GM18520 (cell line): ENCODE measurements around the gene ATP6V0C.
"Not testable (repeated sequence)": the region's sequence is repeated elsewhere in the genome, so short reads cannot be mapped to it uniquely, and the experiment has no call there.

ENCODE experiments used
- ATAC-seq: cut with Tn5 transposase; IDR thresholded peaks from one replicate; pipeline ENCODE4 v1.9.1; 2021; ENCODE audit not compliant: unreplicated experiment

ATP6V0C gene

DNA sequence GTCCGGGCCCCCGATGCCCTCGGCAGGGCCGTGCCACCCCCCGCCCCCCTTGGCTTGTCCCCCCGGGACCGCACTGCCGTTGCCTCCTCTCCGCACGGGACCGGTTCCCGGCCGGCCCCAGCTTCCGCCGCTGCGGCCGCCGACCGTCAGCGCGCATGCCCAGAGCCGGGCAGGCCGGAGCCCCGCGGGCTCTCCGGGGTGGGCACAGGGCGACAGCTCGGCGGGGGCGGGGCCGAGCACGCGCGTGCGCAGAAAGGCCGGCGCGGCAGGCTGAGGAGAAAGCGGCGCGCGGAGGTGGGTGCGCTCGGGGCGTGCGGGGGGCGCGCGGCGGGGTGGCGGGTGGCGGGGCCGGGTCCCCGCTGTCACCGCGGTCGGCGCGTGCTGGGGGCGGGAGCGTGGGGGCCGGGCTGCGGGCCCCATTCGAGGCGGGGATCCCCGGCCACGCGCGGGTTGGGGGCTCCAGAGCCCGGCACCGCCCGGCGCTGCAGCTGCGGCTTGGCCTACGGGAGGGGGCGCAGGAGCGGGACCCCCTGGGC lies 38.8 kb upstream of the ATP6V0C start, which contains the start of gene TBC1D24:
TSS of gene TBC1D24 (plus strand) at position 251 of the 536 bp plus-strand sequence. CDS start 21,022 bp downstream, outside the sequence.
- peak; percentile 51 for ATAC-seq

DNA sequence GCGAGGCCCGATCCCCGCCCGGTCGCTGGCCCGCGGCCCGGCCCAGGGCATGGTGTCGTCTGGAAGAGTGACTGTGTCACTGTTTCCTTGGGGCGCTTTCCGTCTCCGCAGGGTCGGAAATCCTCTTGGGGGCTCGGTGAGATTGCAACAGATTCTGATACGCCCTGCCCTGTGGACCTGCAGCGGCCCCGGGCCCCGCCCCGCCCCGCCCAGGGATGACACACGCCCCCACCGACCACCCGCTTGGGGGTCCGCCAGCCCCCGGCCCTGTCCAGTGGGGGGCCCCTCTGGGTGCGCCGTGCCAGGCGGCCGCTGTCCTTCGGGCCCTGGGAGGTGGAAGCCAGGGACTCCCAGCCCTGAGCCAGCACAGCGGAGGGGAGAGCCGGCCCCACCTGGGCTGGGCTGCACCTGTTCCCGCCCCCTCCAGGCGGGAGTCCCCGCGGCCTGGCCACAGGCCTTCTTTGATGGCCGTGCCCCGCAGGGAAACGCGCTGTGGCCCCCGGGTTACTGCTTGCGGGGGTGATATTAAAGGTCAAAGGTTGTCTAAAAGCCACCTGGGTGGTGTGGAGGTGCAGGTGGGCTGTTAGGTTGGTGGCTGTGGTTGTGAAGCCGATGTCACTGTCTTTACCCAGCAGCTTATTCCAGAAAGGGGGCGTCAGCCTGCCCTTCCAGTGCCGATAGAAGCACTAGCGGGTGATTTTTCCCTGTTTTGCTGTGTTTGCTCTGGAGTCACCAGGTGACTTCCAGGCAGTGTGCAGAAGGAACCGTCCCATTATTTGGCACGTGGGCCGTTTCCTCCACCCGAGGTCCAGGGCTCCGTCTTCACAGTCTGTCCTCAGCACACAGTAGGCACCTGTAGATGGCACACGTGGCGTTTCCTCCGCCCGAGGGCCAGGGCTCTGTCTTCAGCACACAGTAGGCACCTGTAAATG lies 38.1 kb upstream of the ATP6V0C start:
- ATAC-seq = no peak

- ATAC-seq = no peak
Observed at GRCh38 chr16:2476345-2476720, 37.4 kb upstream of the ATP6V0C start.

DNA sequence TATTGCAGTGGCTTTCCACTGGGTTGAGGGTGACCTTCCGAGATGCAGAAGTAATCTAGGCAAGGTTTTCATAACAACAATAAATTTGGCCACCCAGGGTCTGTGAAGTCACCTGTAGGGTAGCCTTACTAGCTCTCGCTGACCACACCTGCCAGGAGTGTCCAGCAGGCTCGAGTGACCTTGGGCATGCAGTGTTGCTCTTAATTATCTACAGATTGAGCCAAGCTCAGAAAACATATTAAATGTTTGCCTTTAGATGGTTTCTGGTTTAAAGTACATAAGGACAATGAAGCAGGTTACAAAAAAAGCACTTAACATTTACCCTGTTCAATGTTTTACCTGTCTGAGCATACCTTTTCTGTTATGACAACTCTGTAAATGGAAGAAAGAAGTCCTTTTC lies 37.0 kb upstream of the ATP6V0C start:
- ATAC-seq = no peak

DNA sequence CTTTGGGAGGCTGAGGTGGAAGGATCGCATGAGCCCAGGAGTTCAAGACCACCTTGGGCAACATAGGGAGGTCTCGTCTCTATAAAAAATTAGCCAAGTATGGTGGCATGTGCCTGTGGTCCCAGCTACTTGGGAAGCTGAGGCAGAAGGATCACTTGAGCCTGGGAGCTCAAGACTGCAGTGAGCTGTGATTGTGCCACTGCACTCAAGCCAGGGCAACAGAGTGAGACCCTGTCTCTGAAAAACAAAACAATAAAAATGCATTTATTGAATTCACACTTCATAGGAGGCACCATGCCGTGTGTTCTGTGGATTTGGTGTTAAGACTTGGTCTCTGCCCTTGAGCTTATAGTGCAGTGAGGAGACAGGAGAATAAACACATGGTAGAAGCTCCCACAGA lies 36.4 kb upstream of the ATP6V0C start:
- ATAC-seq = no peak

- ATAC-seq = no peak
Observed at GRCh38 chr16:2478279-2478678, 35.5 kb upstream of the ATP6V0C start.

GRCh38 chr16:2479996-2480395 lies 33.8 kb upstream of the ATP6V0C start:
- not testable (repeated sequence) for ATAC-seq

DNA sequence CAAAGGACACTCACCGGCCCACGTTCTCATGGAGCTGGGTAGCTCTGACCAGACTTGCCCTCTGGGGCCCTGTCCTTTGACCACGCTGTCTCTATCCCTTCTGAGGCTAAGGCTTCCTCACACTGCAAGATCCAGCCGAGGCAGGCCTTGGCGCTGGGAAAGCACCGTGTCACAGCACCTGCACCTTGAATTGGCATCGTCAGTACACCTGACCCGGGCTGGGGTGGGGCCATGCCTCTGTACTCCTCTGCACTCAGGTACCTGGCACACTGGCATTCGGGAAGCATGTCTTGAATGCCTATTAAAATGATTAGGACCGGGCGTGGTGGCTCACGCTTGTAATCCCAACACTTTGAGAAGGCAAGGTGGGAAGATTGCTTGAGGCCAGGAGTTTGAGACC lies 32.8 kb upstream of the ATP6V0C start:
- no peak for ATAC-seq

DNA sequence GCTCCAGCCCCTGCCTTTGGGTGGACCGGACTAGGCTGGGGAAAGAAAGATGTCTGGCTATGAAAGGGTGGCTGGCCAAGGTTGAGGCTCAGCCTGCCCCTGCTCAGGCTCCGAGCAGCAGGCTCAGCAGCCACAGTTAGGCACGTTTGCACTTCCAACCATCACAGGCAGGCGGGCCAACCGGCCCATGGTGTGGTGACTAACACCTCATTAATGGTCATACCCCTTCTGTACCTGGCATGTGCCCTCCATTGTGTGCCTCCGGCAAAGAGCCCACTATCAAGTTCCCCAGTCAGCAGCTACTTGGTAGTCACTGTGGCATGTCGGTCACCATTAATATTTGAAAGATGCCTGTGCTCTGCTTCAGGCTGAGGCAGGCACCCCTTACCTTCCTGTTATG lies 32.1 kb upstream of the ATP6V0C start:
- no peak for ATAC-seq

- no peak for ATAC-seq
Observed at GRCh38 chr16:2482249-2482648, 31.5 kb upstream of the ATP6V0C start.

- ATAC-seq = no peak
Observed at GRCh38 chr16:2482708-2483534, 30.8 kb upstream of the ATP6V0C start.

- ATAC-seq = no peak
Observed at GRCh38 chr16:2483939-2484897, 29.5 kb upstream of the ATP6V0C start.

DNA sequence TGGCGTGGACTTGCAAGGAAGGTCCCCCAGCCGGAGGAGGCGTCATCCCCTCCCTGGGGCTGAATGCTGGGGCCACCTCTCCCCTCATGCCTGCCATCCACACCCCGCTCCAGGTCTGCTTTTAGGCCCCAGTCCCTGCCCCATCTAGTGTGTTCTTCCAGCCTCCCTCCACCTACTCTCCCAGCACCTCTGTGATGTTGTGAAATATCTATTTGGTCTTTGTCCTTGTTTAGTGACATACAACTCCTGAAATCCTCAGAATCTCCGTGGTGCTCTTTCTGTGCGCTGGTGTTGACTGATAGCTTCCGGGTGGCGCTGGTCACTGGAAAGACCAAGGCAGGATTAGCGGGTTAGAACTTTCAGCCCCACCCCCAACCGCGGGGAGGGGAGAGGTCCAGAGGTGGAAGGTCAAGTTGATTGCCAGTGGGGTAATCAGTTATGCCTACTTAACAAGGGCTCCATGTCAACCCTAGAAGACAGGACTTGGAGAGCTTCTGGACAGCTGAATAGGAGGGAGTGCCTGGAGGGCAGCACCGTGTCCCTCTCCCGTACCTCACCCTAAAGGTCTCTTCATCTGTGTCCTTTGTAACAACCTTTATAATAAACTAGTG lies 28.7 kb upstream of the ATP6V0C start:
- ATAC-seq = no peak

DNA sequence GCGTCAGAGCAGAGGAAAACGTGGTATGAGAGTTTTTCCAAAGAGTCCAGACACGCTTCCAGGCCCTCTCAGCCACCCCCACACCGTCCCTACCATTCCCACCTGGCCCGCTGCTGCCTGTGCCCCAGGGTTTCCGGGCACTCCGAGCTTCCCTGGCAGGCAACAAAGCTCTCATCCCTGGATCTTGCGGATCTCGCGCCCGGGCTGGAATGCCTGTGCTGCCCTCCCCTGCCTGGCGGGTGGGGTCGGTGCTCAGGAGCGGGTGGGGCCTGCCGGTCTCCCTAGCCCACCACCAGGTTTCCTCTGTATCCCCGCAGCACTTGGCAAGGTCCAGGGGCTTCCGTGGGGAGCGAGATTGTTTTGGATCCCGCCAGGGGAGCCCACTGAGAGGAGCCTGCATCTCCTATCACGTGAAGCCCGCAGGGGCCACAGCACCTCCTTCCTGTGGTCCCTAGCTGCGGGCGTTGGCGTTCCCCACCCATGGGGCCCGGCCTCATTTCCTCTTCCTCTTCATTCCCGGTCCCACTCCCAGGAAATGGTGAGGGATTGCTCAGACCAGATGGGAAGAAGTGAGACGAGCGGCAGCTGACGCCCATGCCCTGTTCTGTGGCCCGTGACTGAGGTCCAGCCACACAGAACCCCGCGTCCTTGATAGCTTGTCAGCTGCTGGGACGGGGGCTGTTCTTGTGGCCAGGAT lies 27.8 kb upstream of the ATP6V0C start:
- no peak for ATAC-seq

DNA sequence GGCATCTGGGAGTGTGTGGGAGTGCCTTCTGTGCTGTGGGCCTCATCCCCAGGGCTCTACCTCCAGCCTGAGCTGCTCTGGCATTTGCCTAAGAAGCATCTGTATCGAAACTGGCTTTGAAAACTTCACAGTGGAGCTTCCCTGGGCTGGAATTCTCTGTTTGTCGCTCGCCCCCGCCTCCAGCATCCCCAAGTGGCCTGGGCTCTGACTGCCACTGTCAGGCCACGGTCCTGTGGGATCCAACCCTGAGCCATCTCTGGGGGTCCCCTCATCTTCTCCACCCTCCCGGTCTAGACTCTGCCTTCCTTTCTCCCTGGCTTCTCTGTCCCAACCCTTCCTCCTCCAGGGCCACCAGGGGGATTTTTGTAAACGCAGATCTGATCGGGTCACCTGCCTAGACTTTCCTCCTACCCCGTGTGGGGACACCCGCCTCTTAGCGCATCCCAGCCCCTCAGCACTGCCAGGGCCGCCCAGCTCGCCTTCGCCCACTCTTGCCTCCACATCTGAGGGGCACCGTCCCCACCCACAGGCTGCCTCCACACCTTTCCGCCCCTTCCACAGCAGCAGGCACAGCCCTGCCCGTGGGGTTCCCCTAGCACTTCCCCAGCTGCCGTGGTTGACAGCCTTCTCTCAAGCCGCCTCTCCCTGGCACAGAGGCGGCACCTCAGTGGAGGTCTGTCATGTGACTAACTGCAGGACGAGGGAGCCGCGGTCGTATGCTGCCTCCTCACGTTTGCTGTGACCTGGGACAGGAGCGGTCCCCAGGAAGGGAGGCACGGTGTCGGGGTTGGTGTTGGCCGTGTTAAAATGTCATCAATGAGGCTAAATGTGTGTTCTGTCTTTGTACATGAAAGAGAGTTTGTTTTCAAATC lies 26.9 kb upstream of the ATP6V0C start:
- ATAC-seq = peak; percentile 67

GRCh38 chr16:2487517-2487842 lies 26.3 kb upstream of the ATP6V0C start:
- no peak for ATAC-seq

DNA sequence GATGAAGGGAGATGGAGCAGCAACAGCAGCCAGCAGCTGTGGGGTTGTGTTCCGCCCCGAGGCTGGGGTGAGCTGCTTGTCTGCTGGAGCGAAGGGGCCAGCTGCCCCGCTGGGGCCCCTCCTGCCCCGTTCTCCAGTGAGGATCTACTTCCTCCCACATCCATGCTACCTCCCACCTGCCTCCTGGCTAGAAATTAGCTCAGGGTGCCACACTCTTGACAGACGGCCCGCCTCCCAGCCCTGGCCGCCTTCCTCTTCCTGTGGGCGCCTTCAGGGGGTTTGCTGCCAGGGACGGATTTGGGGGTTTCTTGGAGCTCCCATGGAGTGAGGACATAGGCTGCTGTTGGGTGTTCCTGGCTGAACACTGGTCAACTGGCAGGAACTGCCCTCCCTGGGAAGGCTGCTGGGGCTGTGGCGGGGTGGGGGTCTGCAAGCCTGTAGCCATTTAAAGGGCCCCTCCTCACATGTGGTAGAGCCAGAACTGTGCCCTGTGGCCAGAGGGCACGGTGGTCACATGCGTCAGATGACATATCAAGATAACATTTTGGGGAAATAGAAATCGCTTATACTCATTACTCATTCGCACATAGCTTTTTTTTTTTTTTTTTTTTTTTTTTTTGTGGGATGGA lies 25.7 kb upstream of the ATP6V0C start:
- ATAC-seq = no peak

DNA sequence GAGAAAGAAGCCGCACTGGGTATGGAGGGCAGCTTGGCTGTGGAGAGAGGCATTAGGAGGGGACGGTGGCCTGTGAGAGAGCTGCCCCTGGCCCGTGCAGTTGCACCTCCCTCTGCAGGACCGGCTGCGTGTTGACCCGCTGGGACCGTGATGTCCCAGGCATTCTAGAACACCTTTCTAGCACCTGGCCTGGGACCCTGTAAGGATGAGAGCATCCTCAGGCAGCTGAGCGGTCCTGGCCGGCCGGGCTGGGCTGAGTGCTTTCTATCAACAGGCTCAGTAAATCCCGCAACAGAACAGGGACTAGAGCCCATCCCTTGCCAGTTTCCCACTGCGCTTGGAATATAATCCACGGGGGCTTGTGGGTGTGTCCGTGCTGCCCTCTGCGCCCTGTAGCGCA lies 24.2 kb upstream of the ATP6V0C start:
- no peak for ATAC-seq
